GM23338 (cell line): ENCODE data around the gene BANK1. TPM values are rescaled to one million over a fixed set of nuclear protein-coding genes. Genes with fewer than 3 reads are reported as not detected.

Experiments
- ATAC-seq: fragments of 200-7000 bp; cut with Tn5 transposase; 3 replicates; pipeline ENCODE4 v1.9.1; 2020
- DNase-seq: peaks from one replicate; pipeline ENCODE4 v3.0.0-alpha.2; 2015; ENCODE audit warnings: low spot score
- H2AFZ ChIP-seq: fragments of 200-600 bp; sonication (generic); 2 replicates; pipeline ENCODE4 v1.8.0; 2016; ENCODE audit warnings: antibody characterized with exemption, mild to moderate bottlenecking, moderate library complexity
- H3F3A ChIP-seq: fragments of 200-600 bp; sonication (generic); replicated peaks from 2 replicates; pipeline ENCODE4 v1.8.0; 2017; ENCODE audit warnings: antibody characterized with exemption, mixed run types, low read depth
- H3K27ac ChIP-seq: fragments of 200-600 bp; sonication (generic); 2 replicates; pipeline ENCODE4 v1.6.1; 2016; ENCODE audit warnings: low read depth
- H3K27me3 ChIP-seq: fragments of 200-600 bp; sonication (generic); 2 replicates; pipeline ENCODE4 v1.8.0; 2016; ENCODE audit warnings: mild to moderate bottlenecking, mixed run types, moderate library complexity; ENCODE audit not compliant: insufficient read depth
- H3K36me3 ChIP-seq: fragments of 200-600 bp; sonication (generic); 2 replicates; pipeline ENCODE4 v1.8.0; 2016; ENCODE audit warnings: mild to moderate bottlenecking; ENCODE audit not compliant: insufficient read depth
- H3K4me1 ChIP-seq: fragments of 200-600 bp; sonication (generic); 2 replicates; pipeline ENCODE4 v1.8.0; 2016; ENCODE audit warnings: mild to moderate bottlenecking, moderate library complexity; ENCODE audit not compliant: insufficient read depth
- H3K4me2 ChIP-seq: fragments of 200-600 bp; sonication (generic); 2 replicates; pipeline ENCODE4 v1.7.1; 2017; ENCODE audit warnings: mixed run types
- H3K4me3 ChIP-seq: fragments of 200-600 bp; sonication (generic); 2 replicates; pipeline ENCODE4 v1.6.1; 2016; ENCODE audit warnings: mixed run types
- H3K79me2 ChIP-seq: fragments of 200-600 bp; sonication (generic); replicated peaks from 2 replicates; pipeline ENCODE4 v1.8.0; 2017; ENCODE audit warnings: mild to moderate bottlenecking; ENCODE audit not compliant: insufficient read depth
- H3K9me2 ChIP-seq: fragments of 200-600 bp; sonication (generic); 2 replicates; pipeline ENCODE4 v1.8.0; 2017; ENCODE audit not compliant: insufficient read depth
- H4K20me1 ChIP-seq: fragments of 200-600 bp; sonication (generic); replicated peaks from 2 replicates; pipeline ENCODE4 v1.8.0; 2017; ENCODE audit warnings: mild to moderate bottlenecking; ENCODE audit not compliant: insufficient read depth
- H3K27ac Mint-ChIP-seq: 2 replicates; pipeline ENCODE4 v1.8.0; 2020; ENCODE audit warnings: inconsistent platforms, mild to moderate bottlenecking, moderate library complexity, mixed read lengths
- H3K27me3 Mint-ChIP-seq: 3 replicates; pipeline ENCODE4 v1.8.0; 2022; ENCODE audit warnings: low read depth, mild to moderate bottlenecking, moderate library complexity, mixed read lengths, inconsistent platforms; ENCODE audit not compliant: insufficient read depth, poor library complexity
- H3K36me3 Mint-ChIP-seq: 3 replicates; pipeline ENCODE4 v1.8.0; 2021; ENCODE audit warnings: low read depth, mild to moderate bottlenecking, inconsistent platforms, moderate library complexity, mixed read lengths
- H3K4me1 Mint-ChIP-seq: 3 replicates; pipeline ENCODE4 v1.8.0; 2020; ENCODE audit warnings: mild to moderate bottlenecking, inconsistent platforms, mixed read lengths
- H3K4me3 Mint-ChIP-seq: 3 replicates; pipeline ENCODE4 v1.8.0; 2021; ENCODE audit warnings: moderate library complexity, mild to moderate bottlenecking, inconsistent platforms, mixed read lengths
- H3K9me3 Mint-ChIP-seq: 3 replicates; pipeline ENCODE4 v1.8.0; 2020; ENCODE audit warnings: moderate library complexity, mild to moderate bottlenecking, inconsistent platforms, mixed read lengths
- CREB1 ChIP-seq: fragments of 250-450 bp; sonication (Bioruptor Pico); IDR thresholded peaks from 2 replicates; pipeline ENCODE4 v1.5.0; 2020; ENCODE audit warnings: low read depth, mild to moderate bottlenecking, moderate library complexity
- CTCF ChIP-seq, 2 experiments: fragments of 200-600 bp in 1 of 2; sonication (generic) in 1 of 2; conservative IDR thresholded peaks; 2 replicates each; pipeline versions ENCODE4 v1.5.1 to v1.6.1; 2016 to 2017; ENCODE audit warnings: antibody characterized with exemption in 2 of 2, low read depth in 2 of 2, mild to moderate bottlenecking in 2 of 2, moderate library complexity in 1 of 2
- EZH2 ChIP-seq: fragments of 200-600 bp; sonication (generic); IDR thresholded peaks from one replicate; pipeline ENCODE4 v1.8.0; 2017; ENCODE audit warnings: antibody characterized with exemption, mild to moderate bottlenecking, low read depth; ENCODE audit not compliant: unreplicated experiment
- EZH2phosphoT487 ChIP-seq: fragments of 200-600 bp; sonication (generic); IDR thresholded peaks from one replicate; pipeline ENCODE4 v1.8.1; 2018; ENCODE audit warnings: antibody characterized with exemption; ENCODE audit not compliant: unreplicated experiment
- JUNB ChIP-seq: IDR thresholded peaks from one replicate; pipeline ENCODE4 v1.6.1; 2016; ENCODE audit warnings: antibody characterized with exemption; ENCODE audit not compliant: unreplicated experiment
- NANOG ChIP-seq: IDR thresholded peaks from 2 replicates; pipeline ENCODE4 v1.6.1; 2016; ENCODE audit warnings: antibody characterized with exemption, borderline replicate concordance
- POLR2AphosphoS5 ChIP-seq: IDR thresholded peaks from 2 replicates; pipeline ENCODE4 v1.6.1; 2016; ENCODE audit warnings: antibody characterized with exemption, low read depth
- REST ChIP-seq: IDR thresholded peaks from one replicate; pipeline ENCODE4 v1.6.1; 2018; ENCODE audit warnings: antibody characterized with exemption; ENCODE audit not compliant: unreplicated experiment
- STAT1 ChIP-seq: IDR thresholded peaks from one replicate; pipeline ENCODE4 v1.6.1; 2016; ENCODE audit warnings: antibody characterized with exemption; ENCODE audit not compliant: unreplicated experiment
- ZNF114 ChIP-seq: fragments of 250-450 bp; sonication (Bioruptor Pico); IDR thresholded peaks from 2 replicates; pipeline ENCODE4 v1.5.0; 2020; ENCODE audit warnings: mild to moderate bottlenecking, moderate library complexity
- ZNF331 ChIP-seq: fragments of 250-450 bp; sonication (Bioruptor Pico); IDR thresholded peaks from 2 replicates; pipeline ENCODE4 v1.5.0; 2020; ENCODE audit warnings: low read depth, mild to moderate bottlenecking, moderate library complexity
- ZNF462 ChIP-seq: fragments of 250-450 bp; sonication (Bioruptor Pico); IDR thresholded peaks from 2 replicates; pipeline ENCODE4 v1.5.0; 2020; ENCODE audit warnings: mild to moderate bottlenecking, moderate library complexity
- polyA plus RNA-seq: library from polyadenylated mRNA; unstranded; fragments of >200 nt; fragmentation: Nextera tagmentation; extraction: Ambion mirVana; gene quantifications from 2 replicates; pipeline ENCODE4 v1.2.1, GENCODE V29; 2016
- total RNA-seq: library from RNA; depleted of rRNA; stranded (reverse); fragments of >200 nt; shearing (Covaris generic); gene quantifications from 2 replicates; pipeline ENCODE4 v1.2.3, GENCODE V29; 2014
- TF ChIP-seq, protein P1 (sequence below): IDR thresholded peaks from 2 replicates; pipeline ENCODE4 v1.6.1; 2016; ENCODE audit warnings: antibody characterized with exemption

Gene BANK1
- total and polyA plus RNA-seq, 2 experiments from 2014 or later, result 0.86 to 0.87 TPM

DNA sequence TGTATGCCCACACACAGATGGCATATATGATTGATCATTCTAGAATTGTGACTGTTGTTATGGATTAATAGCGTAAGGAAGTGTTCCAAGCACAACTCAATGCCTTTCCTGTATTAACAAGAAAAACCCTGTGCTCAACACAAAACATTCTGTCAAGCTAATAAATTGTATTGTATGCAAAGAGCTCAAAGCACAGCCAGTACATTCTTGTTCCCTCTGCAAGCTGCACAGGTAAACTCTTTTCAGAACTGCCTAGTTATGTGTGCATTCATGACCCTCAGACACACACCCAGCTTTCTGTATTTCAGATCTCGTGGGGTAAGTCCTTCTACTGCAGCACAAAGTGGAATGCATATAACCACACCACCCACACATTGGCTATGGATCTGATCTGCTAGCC is 34.3 kb upstream of the BANK1 start:
- no peak for ATAC-seq
- DNase-seq, result no peak
- Mint-ChIP-seq H3K27me3 (peaks cover 1% of the 10 kb centered on the region), H3K4me1 (no peaks in the 10 kb centered on the region), H3K36me3 (no peaks in the 10 kb centered on the region), H3K27ac (no peak overlapping the region), H3K4me3 (no peak overlapping the region), H3K9me3 (no peaks in the 10 kb centered on the region; the same call in 1 of the 3 replicates)
- no peaks in the 10 kb centered on the region for H3K79me2 ChIP-seq
- no peak overlapping the region for H3K27ac ChIP-seq
- H3K4me1 ChIP-seq, result no peaks in the 10 kb centered on the region
- peaks cover 3% of the 10 kb centered on the region; the same call in 1 of the 2 replicates for H3K9me2 ChIP-seq
- H2AFZ ChIP-seq, result no peak overlapping the region
- H3K4me3 ChIP-seq, result no peak overlapping the region
- H3F3A ChIP-seq, result no peaks in the 10 kb centered on the region
- H3K27me3 ChIP-seq, result no peaks in the 10 kb centered on the region
- no peaks in the 10 kb centered on the region for H3K36me3 ChIP-seq
- H3K4me2 ChIP-seq, result no peak overlapping the region
- TF ChIP-seq EZH2phosphoT487 (no peak), REST (no peak), ZNF114 (no peak), CREB1 (CRISPR knock-in tag) (no peak), CTCF (conservative IDR thresholded peaks at IDR 0.05; ENCODE audit: low read depth in 2 of 2) (no peak), EZH2 (no peak), NANOG (no peak), JUNB (no peak), POLR2AphosphoS5 (no peak), ZNF331 (CRISPR knock-in tag) (no peak), STAT1 (no peak), ZNF462 (CRISPR knock-in tag) (no peak)
- TF ChIP-seq, protein P1, sequence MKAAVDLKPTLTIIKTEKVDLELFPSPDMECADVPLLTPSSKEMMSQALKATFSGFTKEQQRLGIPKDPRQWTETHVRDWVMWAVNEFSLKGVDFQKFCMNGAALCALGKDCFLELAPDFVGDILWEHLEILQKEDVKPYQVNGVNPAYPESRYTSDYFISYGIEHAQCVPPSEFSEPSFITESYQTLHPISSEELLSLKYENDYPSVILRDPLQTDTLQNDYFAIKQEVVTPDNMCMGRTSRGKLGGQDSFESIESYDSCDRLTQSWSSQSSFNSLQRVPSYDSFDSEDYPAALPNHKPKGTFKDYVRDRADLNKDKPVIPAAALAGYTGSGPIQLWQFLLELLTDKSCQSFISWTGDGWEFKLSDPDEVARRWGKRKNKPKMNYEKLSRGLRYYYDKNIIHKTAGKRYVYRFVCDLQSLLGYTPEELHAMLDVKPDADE, result no peak
- H4K20me1 ChIP-seq, result no peaks in the 10 kb centered on the region
